ENCODE measurements around the gene TMEM88. TPM values are rescaled to one million over a fixed set of nuclear protein-coding genes. Genes with fewer than 3 reads are reported as not detected.

TMEM88 gene
- total and polyA plus RNA-seq, 2 donors (not counting 3 experiments of a cell fraction or from before 2014, with no cell fraction given), result 53.4 to 165 TPM

DNA sequence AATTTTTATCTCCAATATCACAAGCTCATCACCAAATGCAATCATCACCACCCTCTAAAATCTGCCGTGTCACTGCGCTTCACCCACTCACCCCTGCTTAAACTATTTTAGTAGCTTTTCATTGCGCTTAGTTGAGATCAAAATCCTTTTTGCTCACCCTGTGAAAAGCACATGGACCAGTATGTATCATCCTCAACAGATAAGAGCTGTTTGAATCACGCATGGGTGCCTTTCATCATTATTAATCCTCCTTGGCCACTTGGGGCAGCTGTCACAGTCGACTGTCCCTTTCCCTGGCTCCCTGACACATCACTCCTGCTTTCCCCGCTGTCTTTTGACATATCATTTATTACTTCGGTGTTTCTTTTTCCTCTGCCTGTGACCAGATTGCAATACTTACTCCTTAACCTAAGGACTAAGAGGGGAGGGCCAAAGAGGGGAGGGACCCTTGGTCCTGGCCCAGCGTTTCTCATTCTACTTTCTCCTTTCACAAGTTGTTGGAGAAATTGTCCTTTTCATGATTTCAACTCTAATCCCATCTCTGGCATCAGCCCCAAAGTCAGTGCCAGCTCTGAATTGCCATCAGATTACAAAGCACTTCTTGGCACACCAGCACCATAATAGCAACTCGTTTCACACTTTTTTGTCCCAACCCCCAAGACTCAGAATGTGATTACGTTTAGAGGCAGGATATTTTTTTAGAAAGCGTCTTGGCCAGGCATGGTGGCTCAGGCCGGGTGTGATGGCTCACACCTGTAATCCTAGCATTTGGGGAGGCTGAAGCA lies 29.5 kb upstream of the TMEM88 start:
- Histone ChIP-seq H3K79me2 (ENCODE audit: control insufficient read depth, insufficient read depth, low read length) (no peaks in the 10 kb centered on the region), H3K9me3 (replicated peaks; ENCODE audit: control insufficient read depth, insufficient read depth, low read length) (no peaks in the 10 kb centered on the region), H2AFZ (ENCODE audit: low read depth, low read length) (peak overlapping the region; percentile 18), H3K27me3 (ENCODE audit: control insufficient read depth in 2 of 2, insufficient read depth in 2 of 2, low read length in 2 of 2) (peaks cover 0 to 6% of the 10 kb centered on the region in 2 experiments), H3K9me1 (replicated peaks; ENCODE audit: control insufficient read depth, extremely low read depth, insufficient read depth, low read length) (no peaks in the 10 kb centered on the region), H3K4me2 (ENCODE audit: insufficient read depth, low read length) (no peak overlapping the region), H3K4me1 (ENCODE audit: control insufficient read depth, extremely low read depth, insufficient read depth, low read length) (no peaks in the 10 kb centered on the region), H3K9ac (replicated peaks; ENCODE audit: extremely low read depth, insufficient read depth, low read length) (no peak overlapping the region), H4K20me1 (replicated peaks; ENCODE audit: control insufficient read depth, extremely low read depth, insufficient read depth, low read length) (no peaks in the 10 kb centered on the region), H3K36me3 (ENCODE audit: control insufficient read depth in 2 of 2, extremely low read depth in 1 of 2, insufficient read depth in 2 of 2, low read length in 2 of 2) (no peaks in the 10 kb centered on the region), H3K4me3 (replicated peaks in 1 of 3; ENCODE audit: insufficient read depth in 1 of 3, low read depth in 1 of 3, low read length in 3 of 3) (no peak overlapping the region), H3K27ac (ENCODE audit: insufficient read depth, low read depth, low read length) (no peak overlapping the region)
- TF ChIP-seq EZH2 (IDR thresholded peaks at IDR 0.05; ENCODE audit: borderline replicate concordance, low read depth, low read length, severe bottlenecking) (no peak), POLR2A (IDR thresholded peaks at IDR 0.05; ENCODE audit: low read depth, low read length) (no peak), FOS (IDR thresholded peaks at IDR 0.05; ENCODE audit: borderline replicate concordance, insufficient read depth, low read length) (no peak), CTCF (IDR thresholded peaks at IDR 0.05; ENCODE audit: extremely low read depth in 1 of 2, insufficient read depth in 1 of 2, low read depth in 1 of 2, low read length in 2 of 2) (peak in 1 of 2 donors; percentile 4), GATA2 (IDR thresholded peaks at IDR 0.05; ENCODE audit: insufficient read depth, insufficient read length, low read depth, low read length) (no peak), JUN (IDR thresholded peaks at IDR 0.05; ENCODE audit: borderline replicate concordance, insufficient read depth, insufficient read length, low read depth) (no peak), MYC (IDR thresholded peaks at IDR 0.05; ENCODE audit: low read depth, low read length) (no peak)
- TF ChIP-seq, protein P1, sequence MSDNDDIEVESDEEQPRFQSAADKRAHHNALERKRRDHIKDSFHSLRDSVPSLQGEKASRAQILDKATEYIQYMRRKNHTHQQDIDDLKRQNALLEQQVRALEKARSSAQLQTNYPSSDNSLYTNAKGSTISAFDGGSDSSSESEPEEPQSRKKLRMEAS (IDR thresholded peaks at IDR 0.05; ENCODE audit: insufficient read depth, insufficient read length), result no peak
- DNase-seq (ENCODE audit: low read depth, low spot score) (no peak), FAIRE-seq (no peak)
- ChIA-PET POLR2A (interaction anchor here (0.6 kb wide), 1 partner anchor 389 kb away, joined by 3 read pairs; no protein-coding TSS in a partner anchor), CTCF (interaction anchor here (0.6 to 8.6 kb wide), 11 partner anchors 8 to 216 kb away, joined by 3 to 121 read pairs (median 4); partner anchors contain the start of gene KDM6B)
- dilution Hi-C loops (cut with MboI; ENCODE audit: extremely low pct_ligation_motif_present, low sequenced_read_pairs), result no loop called here
- intact Hi-C loops (cut with micrococcal nuclease), result no loop called here
- no TSS peak for BruUV-seq (replicated peaks)

Measured in endothelial cell of umbilical vein (primary cell).